HCT116 (cell line): Measurements from ENCODE around the gene ISCA1. TPM values are rescaled to one million over a fixed set of nuclear protein-coding genes. Genes with fewer than 3 reads are reported as not detected.

Source experiments
- ATAC-seq: fragments of 200-7000 bp; cut with Tn5 transposase; 2 replicates; pipeline ENCODE4 v1.9.1; 2020; ENCODE audit warnings: mild to moderate bottlenecking, moderate library complexity
- BruUV-seq: library from RNA; stranded (reverse); fragments of 400-500 nt; replicated peaks from 2 replicates; lab custom pipeline; 2021; lab: Mats Ljungman, UMichigan
- CTCF ChIA-PET: fragments of 300-600 bp; sonication (Branson Sonifier 250); formaldehyde crosslinking; loops from one replicate; lab custom pipeline; 2021; ENCODE audit warnings: antibody characterized with exemption; lab: Charles Lee
- POLR2A ChIA-PET: fragments of 300-600, 350-600 bp; sonication (Branson Sonifier 250); formaldehyde crosslinking; loops from one replicate; lab custom pipeline; 2021; ENCODE audit warnings: antibody characterized with exemption; lab: Charles Lee
- RAD21 ChIA-PET, 2 experiments: fragments of 300-600 bp; sonication (Branson Sonifier 250); formaldehyde crosslinking; loops; one replicate each; lab custom pipeline; 2023; ENCODE audit warnings: low total read pairs in 2 of 2; ENCODE audit not compliant: uncharacterized antibody in 2 of 2, unreplicated experiment in 2 of 2, low non-redundant PET in 1 of 2; lab: Charles Lee
- DNase-seq: peaks from one replicate; pipeline ENCODE4 v3.0.0-alpha.2; 2010; ENCODE audit warnings: low read depth, low spot score
- H2AFZ ChIP-seq: fragments of 200-600 bp; shearing (Covaris generic), sonication (generic); 2 replicates; pipeline ENCODE4 v1.6.1; 2017; ENCODE audit warnings: low read depth, mixed run types, mixed read lengths, antibody characterized with exemption, low read length; ENCODE audit not compliant: poor library complexity, severe bottlenecking
- H3K27ac ChIP-seq: 2 replicates; pipeline ENCODE4 v1.5.1; 2012; ENCODE audit warnings: low read depth, low read length
- H3K27me3 ChIP-seq: fragments of 200-600 bp; sonication (generic); 2 replicates; pipeline ENCODE4 v1.6.1; 2016; ENCODE audit warnings: mixed run types, low read length, mixed read lengths; ENCODE audit not compliant: insufficient read depth
- H3K36me3 ChIP-seq, 2 experiments: fragments of 200-500 bp in 1 of 2; fragments of 200-600 bp in 1 of 2; sonication (Bioruptor generic) in 1 of 2; sonication (generic) in 1 of 2; 2 replicates each; pipeline versions ENCODE4 v1.5.1 to v1.6.1; 2014 to 2016; ENCODE audit warnings: low read length in 2 of 2, inconsistent platforms in 1 of 2, mixed read lengths in 1 of 2, mixed run types in 1 of 2; ENCODE audit not compliant: insufficient read depth in 2 of 2, control insufficient read depth in 1 of 2
- H3K4me1 ChIP-seq, 2 experiments: fragments of 200-600 bp in 1 of 2; sonication (generic) in 1 of 2; 2 replicates each; pipeline versions ENCODE4 v1.5.1 to v1.6.1; 2012 to 2017; ENCODE audit warnings: low read length in 2 of 2, inconsistent platforms in 1 of 2, mild to moderate bottlenecking in 1 of 2, mixed read lengths in 1 of 2, mixed run types in 1 of 2, moderate library complexity in 1 of 2; ENCODE audit not compliant: insufficient read depth in 2 of 2, control insufficient read depth in 1 of 2
- H3K4me2 ChIP-seq: fragments of 200-600 bp; sonication (generic); 2 replicates; pipeline ENCODE4 v1.6.1; 2017; ENCODE audit warnings: mixed run types, low read length, mixed read lengths
- H3K4me3 ChIP-seq, 2 experiments: fragments of 200-600 bp in 1 of 2; sonication (generic) in 1 of 2; replicated peaks in 1 of 2; 2 replicates each; pipeline ENCODE4 v1.5.1; 2011 to 2016; ENCODE audit warnings: low read length in 2 of 2, control low read depth in 1 of 2, low read depth in 1 of 2, mild to moderate bottlenecking in 1 of 2, mixed read lengths in 1 of 2, mixed run types in 1 of 2
- H3K79me2 ChIP-seq: fragments of 200-600 bp; sonication (generic); 2 replicates; pipeline ENCODE4 v1.6.1; 2017; ENCODE audit warnings: mild to moderate bottlenecking, mixed run types, low read length, moderate library complexity, mixed read lengths; ENCODE audit not compliant: insufficient read depth
- H3K9ac ChIP-seq: fragments of 200-600 bp; sonication (generic); 2 replicates; pipeline ENCODE4 v1.6.1; 2016; ENCODE audit warnings: low read length, mixed read lengths
- H3K9me2 ChIP-seq: fragments of 200-600 bp; sonication (generic), shearing (Covaris generic); 2 replicates; pipeline ENCODE4 v1.6.1; 2017; ENCODE audit warnings: mixed run types, mild to moderate bottlenecking, moderate library complexity; ENCODE audit not compliant: insufficient read depth
- H3K9me3 ChIP-seq, 2 experiments: fragments of 200-500 bp in 1 of 2; fragments of 200-600 bp in 1 of 2; sonication (Bioruptor generic) in 1 of 2; sonication (generic) in 1 of 2; 2 replicates each; pipeline ENCODE4 v1.6.1; 2014 to 2017; ENCODE audit warnings: low read length in 2 of 2, mixed read lengths in 2 of 2, inconsistent platforms in 1 of 2, low read depth in 1 of 2, mild to moderate bottlenecking in 1 of 2, mixed run types in 1 of 2, moderate library complexity in 1 of 2; ENCODE audit not compliant: control insufficient read depth in 1 of 2, insufficient read depth in 1 of 2
- H4K20me1 ChIP-seq: fragments of 200-600 bp; sonication (generic), shearing (Covaris generic); 2 replicates; pipeline ENCODE4 v1.6.1; 2017; ENCODE audit warnings: mixed run types, mild to moderate bottlenecking, moderate library complexity; ENCODE audit not compliant: insufficient read depth
- CBX3 ChIP-seq: IDR thresholded peaks from 2 replicates; pipeline ENCODE4 v1.6.1; 2012; ENCODE audit warnings: low read depth
- CEBPB ChIP-seq: IDR thresholded peaks from 2 replicates; pipeline ENCODE4 v1.6.1; 2012; ENCODE audit warnings: low read depth
- ELF1 ChIP-seq: IDR thresholded peaks from 2 replicates; pipeline ENCODE4 v1.6.1; 2012; ENCODE audit warnings: low read depth, borderline replicate concordance
- EZH2 ChIP-seq: fragments of 200-600 bp; sonication (generic); IDR thresholded peaks from 2 replicates; pipeline ENCODE4 v1.6.1; 2017; ENCODE audit warnings: antibody characterized with exemption, mixed run types
- EZH2phosphoT487 ChIP-seq: fragments of 200-600 bp; IDR thresholded peaks from 2 replicates; pipeline ENCODE4 v1.6.1; 2018; ENCODE audit warnings: antibody characterized with exemption, borderline replicate concordance
- POLR2AphosphoS5 ChIP-seq: IDR thresholded peaks from 2 replicates; pipeline ENCODE4 v1.6.1; 2011; ENCODE audit warnings: mild to moderate bottlenecking, low read depth, low read length, moderate library complexity
- RAD21 ChIP-seq: IDR thresholded peaks from 2 replicates; pipeline ENCODE4 v1.6.1; 2012; ENCODE audit warnings: low read depth, mild to moderate bottlenecking
- SIN3A ChIP-seq: IDR thresholded peaks from 2 replicates; pipeline ENCODE4 v1.6.1; 2012; ENCODE audit warnings: low read depth
- SRF ChIP-seq: IDR thresholded peaks from 2 replicates; pipeline ENCODE4 v1.6.1; 2012; ENCODE audit warnings: low read depth
- intact Hi-C: fragments of 100-400 bp; cut with micrococcal nuclease; formaldehyde crosslinking; loops from 2 replicates; pipeline ENCODE4 v1.10.0; 2022
- total RNA-seq: library from RNA; stranded (reverse); gene quantifications from one replicate; pipeline ENCODE4 v1.2.1, GENCODE V29; 2021; ENCODE audit not compliant: unreplicated experiment
- TF ChIP-seq, protein P1 (sequence below): IDR thresholded peaks from 2 replicates; pipeline ENCODE4 v1.6.1; 2011; ENCODE audit warnings: mild to moderate bottlenecking, low read length, moderate library complexity; ENCODE audit not compliant: insufficient replicate concordance; ENCODE audit errors: extremely low read depth
- TF ChIP-seq, protein P2 (sequence below): IDR thresholded peaks from 2 replicates; pipeline ENCODE4 v1.6.1; 2012
- TF ChIP-seq, protein P3 (sequence below): IDR thresholded peaks from 2 replicates; pipeline ENCODE4 v1.6.1; 2012

The ISCA1 gene
- total RNA-seq, 1 experiment from 2014 or later = 25.7 TPM

DNA sequence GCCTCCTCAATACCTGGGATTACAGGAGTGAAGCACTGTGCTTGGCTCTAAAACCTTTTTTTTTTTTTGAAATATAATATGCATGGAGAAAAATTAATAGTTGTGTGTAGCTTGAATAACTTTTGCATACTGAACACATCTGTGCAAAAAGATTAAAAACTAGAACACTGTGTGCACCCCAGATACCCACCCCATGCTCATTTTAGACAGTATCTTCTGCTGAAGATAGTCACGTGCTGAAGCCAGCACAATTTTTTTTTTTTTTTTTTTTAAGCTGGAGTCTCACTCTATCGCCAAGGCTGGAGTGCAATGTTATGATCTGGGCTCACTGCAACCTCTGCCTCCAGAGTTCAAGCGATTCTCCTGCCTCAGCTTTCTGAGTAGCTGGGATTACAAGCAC is 62.7 kb downstream of the ISCA1 start:
- no peak for ATAC-seq
- no peak for TF ChIP-seq RAD21
- no peak for TF ChIP-seq EZH2
- TF ChIP-seq POLR2AphosphoS5 = no peak
- TF ChIP-seq CBX3 = no peak
- TF ChIP-seq ELF1 = no peak
- no peak for TF ChIP-seq SIN3A
- TF ChIP-seq, protein P1, sequence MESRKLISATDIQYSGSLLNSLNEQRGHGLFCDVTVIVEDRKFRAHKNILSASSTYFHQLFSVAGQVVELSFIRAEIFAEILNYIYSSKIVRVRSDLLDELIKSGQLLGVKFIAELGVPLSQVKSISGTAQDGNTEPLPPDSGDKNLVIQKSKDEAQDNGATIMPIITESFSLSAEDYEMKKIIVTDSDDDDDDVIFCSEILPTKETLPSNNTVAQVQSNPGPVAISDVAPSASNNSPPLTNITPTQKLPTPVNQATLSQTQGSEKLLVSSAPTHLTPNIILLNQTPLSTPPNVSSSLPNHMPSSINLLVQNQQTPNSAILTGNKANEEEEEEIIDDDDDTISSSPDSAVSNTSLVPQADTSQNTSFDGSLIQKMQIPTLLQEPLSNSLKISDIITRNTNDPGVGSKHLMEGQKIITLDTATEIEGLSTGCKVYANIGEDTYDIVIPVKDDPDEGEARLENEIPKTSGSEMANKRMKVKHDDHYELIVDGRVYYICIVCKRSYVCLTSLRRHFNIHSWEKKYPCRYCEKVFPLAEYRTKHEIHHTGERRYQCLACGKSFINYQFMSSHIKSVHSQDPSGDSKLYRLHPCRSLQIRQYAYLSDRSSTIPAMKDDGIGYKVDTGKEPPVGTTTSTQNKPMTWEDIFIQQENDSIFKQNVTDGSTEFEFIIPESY = no peak
- TF ChIP-seq SRF = no peak
- no peak for TF ChIP-seq CEBPB
- TF ChIP-seq EZH2phosphoT487 = no peak
- TF ChIP-seq, protein P2, sequence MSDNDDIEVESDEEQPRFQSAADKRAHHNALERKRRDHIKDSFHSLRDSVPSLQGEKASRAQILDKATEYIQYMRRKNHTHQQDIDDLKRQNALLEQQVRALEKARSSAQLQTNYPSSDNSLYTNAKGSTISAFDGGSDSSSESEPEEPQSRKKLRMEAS = no peak
- TF ChIP-seq, protein P3, sequence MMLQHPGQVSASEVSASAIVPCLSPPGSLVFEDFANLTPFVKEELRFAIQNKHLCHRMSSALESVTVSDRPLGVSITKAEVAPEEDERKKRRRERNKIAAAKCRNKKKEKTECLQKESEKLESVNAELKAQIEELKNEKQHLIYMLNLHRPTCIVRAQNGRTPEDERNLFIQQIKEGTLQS = no peak
- DNase-seq = no peak
- H2AFZ ChIP-seq = no peak overlapping the region
- BruUV-seq = no TSS peak
- H3K9me3 ChIP-seq = no peaks in the 10 kb centered on the region
- no peak overlapping the region for H3K9ac ChIP-seq
- ChIA-PET POLR2A (no interaction called here), CTCF (interaction anchor here (0.5 to 1.4 kb wide), 2 partner anchors 17 to 521 kb away, joined by 3 to 4 read pairs; no protein-coding TSS in a partner anchor), RAD21 (no interaction called here)
- no peaks in the 10 kb centered on the region for H3K9me2 ChIP-seq
- no peak overlapping the region for H3K4me3 ChIP-seq
- H3K4me2 ChIP-seq = no peak overlapping the region
- no peaks in the 10 kb centered on the region for H4K20me1 ChIP-seq
- intact Hi-C loops = no loop called here
- no peaks in the 10 kb centered on the region for H3K4me1 ChIP-seq
- H3K36me3 ChIP-seq = no peaks in the 10 kb centered on the region
- no peak overlapping the region for H3K27ac ChIP-seq
- no peaks in the 10 kb centered on the region for H3K79me2 ChIP-seq
- H3K27me3 ChIP-seq = no peaks in the 10 kb centered on the region
